RWPE2 (cell line): ENCODE data around the gene PI4KA.

Experiments used
- ATAC-seq: fragments of 200-7000 bp; cut with Tn5 transposase; 3 replicates; pipeline ENCODE4 v1.9.1; 2021; ENCODE audit warnings: low read depth
- DNase-seq: peaks from one replicate; pipeline ENCODE4 v3.0.0-alpha.2; 2020; ENCODE audit warnings: low spot score
- H3K27ac ChIP-seq: fragments of 450-650 bp; 2 replicates; pipeline ENCODE4 v1.5.1; 2017; ENCODE audit warnings: mild to moderate bottlenecking; ENCODE audit not compliant: poor library complexity, severe bottlenecking
- H3K27me3 ChIP-seq: fragments of 250-450 bp; sonication (Bioruptor Pico); 2 replicates; pipeline ENCODE4 v1.5.1; 2021; ENCODE audit warnings: mild to moderate bottlenecking, moderate library complexity; ENCODE audit not compliant: insufficient read depth, poor library complexity, severe bottlenecking
- H3K36me3 ChIP-seq: fragments of 250-450 bp; sonication (Bioruptor Pico); 2 replicates; pipeline ENCODE4 v1.5.1; 2020; ENCODE audit warnings: low read depth, mild to moderate bottlenecking, moderate library complexity
- H3K4me1 ChIP-seq: fragments of 250-450 bp; sonication (Bioruptor Pico); 2 replicates; pipeline ENCODE4 v1.5.1; 2021; ENCODE audit warnings: mild to moderate bottlenecking, moderate library complexity; ENCODE audit not compliant: insufficient read depth, poor library complexity, severe bottlenecking
- H3K4me3 ChIP-seq: fragments of 250-450 bp; sonication (Bioruptor Pico); 2 replicates; pipeline ENCODE4 v1.5.1; 2021; ENCODE audit warnings: mild to moderate bottlenecking, moderate library complexity; ENCODE audit not compliant: severe bottlenecking
- H3K9me3 ChIP-seq: fragments of 250-450 bp; sonication (Bioruptor Pico); 2 replicates; pipeline ENCODE4 v1.5.1; 2021; ENCODE audit warnings: mild to moderate bottlenecking, moderate library complexity; ENCODE audit not compliant: severe bottlenecking
- CTCF ChIP-seq: fragments of 450-650 bp; IDR thresholded peaks from one replicate; pipeline ENCODE4 v1.5.1; 2017; ENCODE audit warnings: mild to moderate bottlenecking, moderate library complexity; ENCODE audit not compliant: poor library complexity, severe bottlenecking

PI4KA gene

GRCh38 chr22:20765938-20766337 is 92.7 kb downstream of the PI4KA start:
- H3K4me1 ChIP-seq, result no peaks in the 10 kb centered on the region
- ATAC-seq (no peak), DNase-seq (no peak)
- no peaks in the 10 kb centered on the region for H3K9me3 ChIP-seq
- no peak overlapping the region for H3K4me3 ChIP-seq
- H3K36me3 ChIP-seq, result peaks cover 8% of the 10 kb centered on the region
- H3K27ac ChIP-seq, result no peak overlapping the region
- TF ChIP-seq CTCF, result no peak
- H3K27me3 ChIP-seq, result no peaks in the 10 kb centered on the region

- no peaks in the 10 kb centered on the region for H3K9me3 ChIP-seq
- ATAC-seq, result no peak
- no peaks in the 10 kb centered on the region for H3K4me1 ChIP-seq
- no peak for DNase-seq
- H3K27ac ChIP-seq, result no peak overlapping the region
- H3K36me3 ChIP-seq, result peaks cover 13% of the 10 kb centered on the region
- H3K27me3 ChIP-seq, result no peaks in the 10 kb centered on the region
- no peak overlapping the region for H3K4me3 ChIP-seq
- TF ChIP-seq CTCF, result no peak
Measured at GRCh38 chr22:20764729-20765128, 93.9 kb downstream of the PI4KA start.

DNA sequence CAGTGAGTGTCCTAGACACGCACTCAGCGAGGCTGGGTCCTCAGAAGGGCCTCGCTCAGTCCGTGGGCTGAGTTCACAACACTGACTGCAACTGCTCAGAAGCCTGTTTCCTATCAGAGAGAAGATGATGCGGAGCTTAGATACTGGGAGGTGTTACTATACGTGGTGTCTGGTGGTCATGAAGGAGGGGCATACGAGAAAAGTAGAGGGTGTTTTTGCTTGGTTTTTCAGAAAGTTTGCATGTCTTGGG is 94.2 kb downstream of the PI4KA start:
- ATAC-seq, result no peak
- no peak for DNase-seq
- no peak for TF ChIP-seq CTCF
- H3K4me3 ChIP-seq, result no peak overlapping the region
- H3K36me3 ChIP-seq, result peaks cover 15% of the 10 kb centered on the region
- no peaks in the 10 kb centered on the region for H3K27me3 ChIP-seq
- no peaks in the 10 kb centered on the region for H3K4me1 ChIP-seq
- no peak overlapping the region for H3K27ac ChIP-seq
- no peaks in the 10 kb centered on the region for H3K9me3 ChIP-seq

GRCh38 chr22:20763630-20764470 is 94.8 kb downstream of the PI4KA start:
- ATAC-seq (no peak), DNase-seq (no peak)
- no peaks in the 10 kb centered on the region for H3K27me3 ChIP-seq
- H3K9me3 ChIP-seq, result no peaks in the 10 kb centered on the region
- no peaks in the 10 kb centered on the region for H3K4me1 ChIP-seq
- no peak overlapping the region for H3K4me3 ChIP-seq
- no peak for TF ChIP-seq CTCF
- no peak overlapping the region for H3K27ac ChIP-seq
- H3K36me3 ChIP-seq, result peaks cover 15% of the 10 kb centered on the region

DNA sequence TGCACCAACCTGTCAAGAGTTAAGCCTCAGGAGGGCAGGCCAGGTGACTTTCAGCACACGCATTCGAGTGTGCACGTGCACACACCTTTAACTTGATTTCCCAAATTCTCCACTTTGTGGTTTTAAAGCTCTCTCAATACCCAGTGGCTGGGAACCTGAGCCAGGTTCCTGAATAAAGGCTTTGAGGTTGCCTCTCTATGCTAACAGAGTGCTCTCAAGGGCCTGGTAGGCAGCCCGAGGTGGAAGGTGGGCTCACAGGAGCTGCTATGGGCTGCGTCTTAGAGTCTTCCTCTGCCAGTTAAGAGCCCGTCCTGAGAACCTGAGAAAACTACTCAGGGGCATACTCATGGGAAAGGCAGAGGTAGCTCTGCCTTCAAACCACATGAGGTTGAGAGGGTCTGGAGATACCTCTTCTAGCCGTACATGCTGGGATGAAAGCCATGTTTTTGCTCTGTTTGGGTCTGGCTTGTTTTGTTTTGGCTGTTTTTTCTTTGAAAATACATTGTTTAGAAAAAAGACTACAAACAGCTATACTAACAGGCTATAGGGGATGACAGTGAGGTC is 96.3 kb downstream of the PI4KA start:
- no peak overlapping the region for H3K27ac ChIP-seq
- H3K27me3 ChIP-seq, result no peaks in the 10 kb centered on the region
- no peak for ATAC-seq
- peaks cover 15% of the 10 kb centered on the region for H3K36me3 ChIP-seq
- TF ChIP-seq CTCF, result no peak
- no peak for DNase-seq
- no peaks in the 10 kb centered on the region for H3K4me1 ChIP-seq
- no peaks in the 10 kb centered on the region for H3K9me3 ChIP-seq
- no peak overlapping the region for H3K4me3 ChIP-seq
